ENCODE data around the gene S100A10. TPM values are rescaled to one million over a fixed set of nuclear protein-coding genes. Genes with fewer than 3 reads are reported as not detected.

The S100A10 gene
- total RNA-seq, result 263 and 272 TPM in 2 replicates

- intact Hi-C loops (cut with micrococcal nuclease), result loop anchor here (1.0 to 5.0 kb wide), 8 partner anchors 10 to 537 kb away; partner anchors contain the start of genes C2CD4D, POGZ, SNX27 and TDRKH
Observed at GRCh38 chr1:151993734-151994496, at the start of gene S100A10. Gene S100A10 (minus strand): TSS chr1:151993859. CDS start chr1:151986230, 7,629 bp downstream.

- intact Hi-C loops (cut with micrococcal nuclease), result no loop called here
Observed at GRCh38 chr1:152042030-152042429, 48.4 kb upstream of the S100A10 start.

- intact Hi-C loops (cut with micrococcal nuclease), result no loop called here
Observed at GRCh38 chr1:152039886-152040285, 46.2 kb upstream of the S100A10 start.

GRCh38 chr1:152039461-152039860 is 45.8 kb upstream of the S100A10 start:
- intact Hi-C loops (cut with micrococcal nuclease), result no loop called here

GRCh38 chr1:152038871-152039270 is 45.2 kb upstream of the S100A10 start:
- intact Hi-C loops (cut with micrococcal nuclease), result no loop called here

- intact Hi-C loops (cut with micrococcal nuclease), result loop anchor here (1.0 kb wide), 1 partner anchor 52 kb away; no protein-coding TSS in a partner anchor
Observed at GRCh38 chr1:152036267-152037216, 42.9 kb upstream of the S100A10 start, which contains the start of gene S100A11. Gene S100A11 (minus strand): TSS chr1:152037004. CDS start chr1:152036915, 89 bp downstream.

GRCh38 chr1:152035539-152036266 is 42.0 kb upstream of the S100A10 start:
- intact Hi-C loops (cut with micrococcal nuclease), result loop anchor here (1.0 to 2.0 kb wide), 3 partner anchors 13 to 126 kb away; partner anchors contain the start of gene THEM4

- intact Hi-C loops (cut with micrococcal nuclease), result loop anchor here (1.0 to 2.0 kb wide), 5 partner anchors 13 to 126 kb away; partner anchors contain the start of gene THEM4
Observed at GRCh38 chr1:152034654-152035538, 41.2 kb upstream of the S100A10 start.

- intact Hi-C loops (cut with micrococcal nuclease), result loop anchor here (1.0 to 2.0 kb wide), 3 partner anchors 39 to 100 kb away; no protein-coding TSS in a partner anchor
Observed at GRCh38 chr1:152034324-152034653, 40.6 kb upstream of the S100A10 start.

- intact Hi-C loops (cut with micrococcal nuclease), result no loop called here
Observed at GRCh38 chr1:152029929-152030211, 36.2 kb upstream of the S100A10 start.

GRCh38 chr1:152029144-152029928 is 35.7 kb upstream of the S100A10 start:
- intact Hi-C loops (cut with micrococcal nuclease), result no loop called here

GRCh38 chr1:152026895-152027294 is 33.2 kb upstream of the S100A10 start:
- intact Hi-C loops (cut with micrococcal nuclease), result no loop called here

GRCh38 chr1:152024223-152024622 is 30.6 kb upstream of the S100A10 start:
- intact Hi-C loops (cut with micrococcal nuclease), result no loop called here

GRCh38 chr1:152023221-152023620 is 29.6 kb upstream of the S100A10 start:
- intact Hi-C loops (cut with micrococcal nuclease), result no loop called here

- intact Hi-C loops (cut with micrococcal nuclease), result no loop called here
Observed at GRCh38 chr1:152022474-152022873, 28.8 kb upstream of the S100A10 start.

GRCh38 chr1:152021569-152021968 is 27.9 kb upstream of the S100A10 start:
- intact Hi-C loops (cut with micrococcal nuclease), result no loop called here

GRCh38 chr1:152020849-152021248 is 27.2 kb upstream of the S100A10 start:
- intact Hi-C loops (cut with micrococcal nuclease), result no loop called here

- intact Hi-C loops (cut with micrococcal nuclease), result no loop called here
Observed at GRCh38 chr1:152018537-152018936, 24.9 kb upstream of the S100A10 start.

- intact Hi-C loops (cut with micrococcal nuclease), result no loop called here
Observed at GRCh38 chr1:152015766-152016165, 22.1 kb upstream of the S100A10 start.

Data from T-helper 1 cell treated with Interleukin-12 subunit alpha and Interleukin-12 subunit beta and Interleukin-4 antibody, amounts not matched to agents 30 ng/mL and 1 ng/mL, for 36 hours (primary cell).